Upper lobe of left lung (tissue), 4 donors: ENCODE results near the gene BOLA1.

Source experiments
- EP300 ChIP-seq, 4 donors: sonication (generic); formaldehyde crosslinking; IDR thresholded peaks; one replicate each; pipeline ENCODE4 v1.5.1; 2017; ENCODE audit warnings: antibody characterized with exemption in 4 of 4, control low read depth in 2 of 4
- POLR2A ChIP-seq, 4 donors: fragments of 450-650 bp; IDR thresholded peaks; one replicate each; pipeline ENCODE4 v1.5.1; 2016 to 2017; ENCODE audit warnings: antibody characterized with exemption in 4 of 4, mild to moderate bottlenecking in 2 of 4
- TF ChIP-seq, protein P1 (sequence below), 6 experiments: fragments of 450-650 bp in 4 of 6; fragments of 200-600 bp in 2 of 6; sonication (generic) in 2 of 6; IDR thresholded peaks; one replicate each; pipeline ENCODE4 v1.5.1; 2016 to 2019; ENCODE audit warnings: antibody characterized with exemption in 6 of 6

DNA sequence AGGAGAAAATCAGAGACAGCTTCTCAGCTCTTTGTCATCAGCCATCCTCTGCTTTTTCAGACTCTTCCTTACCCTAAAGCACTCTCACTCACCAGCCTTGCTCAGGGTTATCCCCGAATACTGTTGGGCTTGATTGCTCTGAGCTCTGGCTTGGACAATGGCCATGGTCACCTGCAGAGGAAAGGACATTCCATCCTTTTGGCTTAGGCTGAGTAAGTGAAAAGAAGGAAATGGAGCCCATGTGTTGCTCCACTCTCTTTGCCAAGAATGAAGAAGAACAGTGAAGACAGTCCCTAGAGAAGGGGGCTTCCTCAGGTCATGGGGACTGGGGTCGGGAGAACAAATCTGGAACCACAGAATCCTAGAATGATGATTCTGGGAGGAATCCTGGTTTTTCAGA, 35.0 kb downstream of the BOLA1 start:
- TF ChIP-seq, protein P1, sequence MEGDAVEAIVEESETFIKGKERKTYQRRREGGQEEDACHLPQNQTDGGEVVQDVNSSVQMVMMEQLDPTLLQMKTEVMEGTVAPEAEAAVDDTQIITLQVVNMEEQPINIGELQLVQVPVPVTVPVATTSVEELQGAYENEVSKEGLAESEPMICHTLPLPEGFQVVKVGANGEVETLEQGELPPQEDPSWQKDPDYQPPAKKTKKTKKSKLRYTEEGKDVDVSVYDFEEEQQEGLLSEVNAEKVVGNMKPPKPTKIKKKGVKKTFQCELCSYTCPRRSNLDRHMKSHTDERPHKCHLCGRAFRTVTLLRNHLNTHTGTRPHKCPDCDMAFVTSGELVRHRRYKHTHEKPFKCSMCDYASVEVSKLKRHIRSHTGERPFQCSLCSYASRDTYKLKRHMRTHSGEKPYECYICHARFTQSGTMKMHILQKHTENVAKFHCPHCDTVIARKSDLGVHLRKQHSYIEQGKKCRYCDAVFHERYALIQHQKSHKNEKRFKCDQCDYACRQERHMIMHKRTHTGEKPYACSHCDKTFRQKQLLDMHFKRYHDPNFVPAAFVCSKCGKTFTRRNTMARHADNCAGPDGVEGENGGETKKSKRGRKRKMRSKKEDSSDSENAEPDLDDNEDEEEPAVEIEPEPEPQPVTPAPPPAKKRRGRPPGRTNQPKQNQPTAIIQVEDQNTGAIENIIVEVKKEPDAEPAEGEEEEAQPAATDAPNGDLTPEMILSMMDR (IDR thresholded peaks at IDR 0.05) = no peak
- TF ChIP-seq POLR2A (IDR thresholded peaks at IDR 0.05) = no peak
- no peak for TF ChIP-seq EP300 (IDR thresholded peaks at IDR 0.05)
